GM19043 (cell line): ENCODE measurements around the gene SCARB2.
"Not testable (repeated sequence)": the region's sequence is repeated elsewhere in the genome, so short reads cannot be mapped to it uniquely, and the experiment has no call there.

Source experiments
- ATAC-seq: cut with Tn5 transposase; IDR thresholded peaks from one replicate; pipeline ENCODE4 v1.9.1; 2021; ENCODE audit warnings: low read depth; ENCODE audit not compliant: unreplicated experiment

SCARB2 gene, protein sequence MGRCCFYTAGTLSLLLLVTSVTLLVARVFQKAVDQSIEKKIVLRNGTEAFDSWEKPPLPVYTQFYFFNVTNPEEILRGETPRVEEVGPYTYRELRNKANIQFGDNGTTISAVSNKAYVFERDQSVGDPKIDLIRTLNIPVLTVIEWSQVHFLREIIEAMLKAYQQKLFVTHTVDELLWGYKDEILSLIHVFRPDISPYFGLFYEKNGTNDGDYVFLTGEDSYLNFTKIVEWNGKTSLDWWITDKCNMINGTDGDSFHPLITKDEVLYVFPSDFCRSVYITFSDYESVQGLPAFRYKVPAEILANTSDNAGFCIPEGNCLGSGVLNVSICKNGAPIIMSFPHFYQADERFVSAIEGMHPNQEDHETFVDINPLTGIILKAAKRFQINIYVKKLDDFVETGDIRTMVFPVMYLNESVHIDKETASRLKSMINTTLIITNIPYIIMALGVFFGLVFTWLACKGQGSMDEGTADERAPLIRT

DNA sequence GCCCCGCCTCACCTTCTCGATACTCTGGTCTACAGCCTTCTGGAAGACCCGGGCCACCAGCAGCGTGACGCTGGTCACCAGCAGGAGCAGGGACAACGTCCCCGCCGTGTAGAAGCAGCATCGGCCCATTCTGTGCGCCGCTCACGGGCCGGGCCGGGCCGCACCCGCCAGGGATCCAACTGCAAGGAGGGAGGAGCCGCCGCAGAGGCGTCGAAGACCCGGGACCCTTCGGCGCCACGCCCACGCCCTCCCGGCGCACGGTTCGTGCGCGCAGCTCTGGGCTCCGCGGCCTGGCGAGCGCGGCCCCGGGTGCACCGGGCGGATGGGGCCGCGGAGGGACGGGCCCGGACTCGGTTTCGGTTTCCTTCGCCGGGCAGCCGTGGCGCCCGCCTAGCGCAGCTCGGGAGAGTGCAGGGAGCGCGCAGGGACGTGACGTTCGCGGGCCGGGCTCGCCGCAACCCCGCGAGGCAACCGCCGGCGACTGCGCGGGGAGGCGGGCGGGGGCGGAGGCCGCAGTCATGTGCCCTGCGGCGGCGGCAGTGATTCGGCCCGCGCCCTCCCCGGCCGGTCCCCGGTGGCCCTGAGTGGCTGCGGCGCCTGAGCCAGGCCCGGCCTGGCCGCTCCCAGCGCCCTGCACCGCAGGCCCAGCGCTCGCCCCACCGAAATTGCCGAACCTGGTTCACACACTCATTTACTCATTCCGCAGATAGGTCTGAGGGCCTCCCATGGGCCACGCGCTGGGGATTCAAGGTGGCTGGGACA, at the start of gene SCARB2:
Gene SCARB2 (minus strand): TSS at position 410 of the 762 bp plus-strand sequence. CDS start 281 bp downstream, at position 129.
- peak; percentile 60 for ATAC-seq

GRCh38 chr4:76260571-76260970, 46.9 kb upstream of the SCARB2 start:
- no peak for ATAC-seq

- no peak for ATAC-seq
Measured at GRCh38 chr4:76257824-76258223, 44.2 kb upstream of the SCARB2 start.

- ATAC-seq = no peak
Measured at GRCh38 chr4:76256968-76257367, 43.3 kb upstream of the SCARB2 start.

DNA sequence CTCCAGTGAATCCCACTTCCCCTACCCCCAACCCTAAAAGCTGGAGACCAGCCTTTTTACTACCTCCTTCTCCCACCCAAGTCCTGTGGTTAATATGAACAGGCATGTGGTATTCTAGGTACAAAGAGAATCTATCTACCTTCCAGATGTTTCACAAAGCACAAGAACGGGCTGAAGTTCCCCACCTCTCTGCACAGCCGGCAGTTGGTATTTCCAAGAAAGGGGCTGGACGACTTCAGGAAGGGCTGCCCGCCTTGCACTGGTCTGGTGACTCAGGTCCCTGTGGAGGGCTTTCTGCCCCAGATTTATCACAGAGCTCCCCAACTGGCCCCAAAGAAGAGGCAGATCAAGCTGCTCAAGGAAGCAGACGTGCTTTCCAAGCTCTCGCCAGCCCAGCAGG, 42.4 kb upstream of the SCARB2 start:
- ATAC-seq = no peak

DNA sequence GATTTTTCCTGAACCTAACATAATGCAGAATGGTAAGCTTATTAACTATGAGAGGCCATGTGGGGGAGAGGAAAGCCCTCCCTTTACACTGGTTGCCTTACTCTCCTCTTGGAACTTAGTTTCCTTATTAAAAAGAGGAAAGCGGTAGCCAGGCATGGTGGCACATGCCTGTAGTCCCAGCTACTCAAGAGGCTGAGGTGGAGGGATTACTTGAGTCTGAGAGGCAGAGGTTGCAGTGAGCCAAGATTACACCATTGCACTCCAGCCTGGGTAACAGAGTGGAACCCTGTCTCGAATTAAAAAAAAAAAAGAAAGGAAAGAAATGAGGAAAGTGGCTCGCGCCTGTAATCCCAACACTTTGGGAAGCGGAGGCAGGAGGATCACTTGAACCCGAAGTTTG, 39.9 kb upstream of the SCARB2 start:
- ATAC-seq = no peak

DNA sequence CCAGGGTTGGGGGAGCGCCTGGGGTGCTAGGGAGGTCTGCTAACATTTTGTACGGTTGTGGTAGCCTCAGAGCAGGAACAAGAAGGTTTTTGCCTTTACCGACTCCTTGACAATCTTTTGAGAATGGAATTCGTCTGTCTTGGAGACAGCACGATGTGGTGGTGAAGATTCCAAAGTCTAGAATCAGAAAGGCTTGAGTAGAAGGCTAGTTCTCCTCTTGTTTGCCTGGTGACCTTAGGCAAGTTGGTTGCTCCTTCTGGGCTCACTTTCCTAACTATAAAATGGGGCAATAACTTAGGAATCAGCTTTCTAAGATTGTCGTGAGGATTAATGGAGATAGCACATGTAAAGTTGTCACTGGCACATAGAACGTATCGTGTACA, 38.6 kb upstream of the SCARB2 start:
- no peak for ATAC-seq

DNA sequence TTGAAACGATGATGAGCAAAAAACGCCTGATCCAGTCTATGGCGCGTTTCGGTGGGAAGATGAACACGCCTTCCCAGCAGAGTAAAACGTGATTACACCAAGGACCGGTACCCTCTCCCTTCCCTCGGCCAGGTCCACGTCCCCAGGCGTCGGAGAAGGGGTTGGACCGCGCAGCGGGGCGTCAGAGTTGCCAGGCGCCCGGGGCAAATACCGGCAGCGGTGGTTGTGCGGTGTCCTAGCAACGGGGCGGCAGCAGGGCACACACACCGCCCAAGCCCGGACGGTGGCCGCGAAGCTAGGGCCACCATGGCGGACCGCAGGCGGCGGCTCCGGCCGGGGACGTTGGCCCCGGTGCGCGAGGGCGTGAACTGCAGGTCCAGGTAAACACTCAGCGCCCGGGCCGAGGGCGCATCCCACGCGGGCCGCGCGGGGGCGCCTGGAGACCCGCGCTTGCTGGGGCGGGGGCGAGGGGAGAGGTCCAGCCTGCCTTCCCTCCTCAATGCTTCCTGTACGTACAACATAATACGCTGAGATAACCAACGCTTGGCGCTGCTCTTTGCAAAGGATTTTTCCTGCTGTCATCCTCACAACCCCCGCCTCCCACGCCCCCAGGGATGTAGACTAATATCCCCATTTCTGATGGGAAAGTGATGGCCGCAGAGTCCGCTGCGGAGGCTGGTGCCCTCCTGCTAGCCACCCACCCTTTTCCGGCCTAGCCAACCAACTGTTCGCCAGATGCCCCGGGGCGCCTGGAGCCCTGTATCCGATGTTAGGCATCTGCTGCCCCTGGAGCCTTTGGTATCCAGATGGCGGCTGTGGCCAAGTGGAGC, 38.0 kb upstream of the SCARB2 start, which contains the start of gene FAM47E:
Gene FAM47E (plus strand): TSS at position 281 of the 830 bp plus-strand sequence. CDS start 26 bp downstream, at position 307.
- no peak for ATAC-seq

GRCh38 chr4:76250962-76251361, 37.3 kb upstream of the SCARB2 start:
- no peak for ATAC-seq

DNA sequence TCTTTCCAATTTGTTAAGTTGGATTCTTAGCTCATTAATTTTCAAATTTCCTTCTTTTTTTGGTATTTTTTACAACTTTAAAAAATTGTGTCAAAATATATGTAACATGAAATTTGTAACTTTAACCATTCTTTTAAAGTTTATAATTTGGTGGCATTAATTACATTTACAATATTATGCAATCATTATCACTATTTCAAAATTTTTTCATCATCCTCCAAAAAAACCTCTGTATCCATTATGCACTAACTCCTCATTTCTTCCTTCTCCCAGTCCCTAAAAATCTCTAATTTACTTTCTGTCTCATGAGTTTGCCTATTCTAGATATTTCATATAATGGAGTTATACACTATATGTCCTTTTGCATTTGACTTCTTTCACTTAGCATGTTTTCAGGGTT, 33.2 kb upstream of the SCARB2 start:
- no peak for ATAC-seq

DNA sequence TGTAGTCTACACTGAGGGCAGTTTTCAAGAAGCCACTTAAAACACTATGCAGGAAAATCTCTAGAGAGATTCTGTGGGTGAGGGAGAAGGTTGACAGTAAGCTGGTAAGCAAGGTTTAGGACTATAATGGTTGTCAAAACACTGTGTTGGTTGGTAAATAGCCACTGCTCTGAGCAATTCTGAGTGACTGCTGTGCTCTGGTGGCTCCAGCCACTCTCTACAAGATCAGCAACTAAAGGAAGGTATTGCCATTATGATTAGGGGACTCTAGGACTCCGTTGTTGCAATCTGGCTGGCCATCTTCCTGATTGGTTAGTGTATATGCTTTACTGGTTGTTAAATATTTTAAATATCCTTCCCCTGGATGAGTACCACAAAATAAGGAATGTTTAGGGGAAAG, 32.4 kb upstream of the SCARB2 start:
- ATAC-seq = no peak

DNA sequence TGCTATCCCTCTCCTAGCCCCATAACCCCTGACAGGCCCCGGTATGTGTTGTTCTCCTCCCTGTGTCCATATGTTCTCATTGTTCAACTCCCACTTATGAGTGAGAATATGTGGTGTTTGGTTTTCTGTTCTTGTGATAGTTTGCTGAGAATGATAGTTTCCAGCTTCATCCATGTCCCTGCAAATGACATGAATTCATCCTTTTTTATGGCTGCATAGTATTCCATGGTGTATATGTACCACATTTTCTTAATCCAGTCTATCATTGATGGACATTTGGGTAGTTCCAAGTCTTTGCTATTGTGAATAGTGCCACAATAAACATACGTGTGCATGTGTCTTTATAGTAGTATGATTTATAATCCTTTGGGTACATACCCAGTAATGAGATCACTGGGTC, 30.3 kb upstream of the SCARB2 start:
- ATAC-seq = not testable (repeated sequence)

DNA sequence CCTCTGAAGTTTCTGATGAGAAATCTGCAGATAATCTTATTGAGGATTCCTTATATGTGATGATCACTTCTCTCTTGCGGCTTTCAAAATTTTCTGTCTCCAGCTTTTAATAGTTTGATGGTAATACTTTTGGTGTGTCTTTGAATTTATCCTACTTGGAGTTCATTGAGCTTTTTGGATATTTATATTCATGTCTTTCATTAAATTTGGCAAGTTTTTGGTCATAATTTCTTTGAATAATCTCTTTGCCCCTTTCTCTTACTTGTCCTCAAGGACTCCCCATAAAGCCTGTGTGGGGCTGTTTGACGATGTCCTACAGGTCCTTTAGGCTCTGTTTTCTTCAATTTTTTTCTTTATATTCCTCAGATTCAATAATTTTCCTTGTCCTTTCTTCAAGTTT, 26.6 kb upstream of the SCARB2 start:
- no peak for ATAC-seq

GRCh38 chr4:76238701-76239100, 25.1 kb upstream of the SCARB2 start:
- no peak for ATAC-seq

GRCh38 chr4:76238236-76238635, 24.6 kb upstream of the SCARB2 start:
- no peak for ATAC-seq

- ATAC-seq = no peak
Measured at GRCh38 chr4:76235915-76236314, 22.3 kb upstream of the SCARB2 start.

GRCh38 chr4:76235407-76235806, 21.8 kb upstream of the SCARB2 start:
- no peak for ATAC-seq

DNA sequence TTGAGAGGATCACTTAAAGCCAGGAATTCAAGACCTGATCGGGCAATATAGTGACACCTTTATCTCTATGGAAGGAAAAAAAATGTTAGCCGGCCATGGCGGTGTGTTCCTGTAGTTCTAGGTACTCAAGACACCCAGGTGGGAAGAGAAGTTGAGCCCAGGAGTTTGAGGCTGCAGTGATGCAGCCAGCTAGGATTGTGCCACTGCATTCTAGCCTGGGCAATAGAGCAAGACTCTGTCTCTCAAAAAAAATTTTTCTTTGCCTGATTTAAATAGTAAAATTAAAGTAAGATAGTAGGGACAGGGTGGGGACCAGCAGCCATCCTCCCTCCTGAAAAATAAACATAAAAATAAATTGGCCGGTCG, 21.0 kb upstream of the SCARB2 start:
- no peak for ATAC-seq

DNA sequence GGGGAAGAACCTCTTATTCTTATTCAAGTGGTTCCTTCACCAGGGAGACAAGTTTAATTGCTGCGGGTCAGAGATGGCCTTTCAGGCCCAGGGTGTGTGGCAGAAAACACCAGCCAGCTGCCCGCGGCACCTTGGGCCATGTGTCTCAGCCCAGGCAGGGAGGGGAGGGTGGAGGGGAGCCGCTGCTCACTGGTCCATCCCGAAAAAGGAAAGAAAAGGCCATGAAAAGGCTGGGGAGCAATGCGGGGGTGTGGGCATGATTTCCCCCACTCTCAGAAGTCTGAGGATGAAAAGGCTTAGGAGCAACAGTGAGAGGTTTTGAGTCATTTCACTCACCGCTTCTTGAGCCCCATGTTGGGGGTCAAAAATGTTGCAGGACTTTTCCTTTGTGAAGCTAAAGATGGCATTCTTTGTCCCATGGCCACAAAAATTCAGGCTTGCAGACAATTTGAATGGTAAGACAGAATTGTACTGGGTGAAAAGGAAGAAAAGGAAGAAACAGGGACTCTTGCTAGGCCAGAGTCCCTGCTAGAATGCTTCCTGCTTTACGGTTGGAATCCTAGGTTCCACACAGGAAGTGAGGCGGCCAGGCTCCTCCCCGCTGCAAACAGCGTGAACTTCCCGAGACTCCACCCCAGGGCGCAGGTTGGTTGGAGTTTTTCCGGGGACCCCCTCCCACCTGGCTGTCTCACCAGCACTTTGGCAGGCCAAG, 20.5 kb upstream of the SCARB2 start:
- no peak for ATAC-seq

DNA sequence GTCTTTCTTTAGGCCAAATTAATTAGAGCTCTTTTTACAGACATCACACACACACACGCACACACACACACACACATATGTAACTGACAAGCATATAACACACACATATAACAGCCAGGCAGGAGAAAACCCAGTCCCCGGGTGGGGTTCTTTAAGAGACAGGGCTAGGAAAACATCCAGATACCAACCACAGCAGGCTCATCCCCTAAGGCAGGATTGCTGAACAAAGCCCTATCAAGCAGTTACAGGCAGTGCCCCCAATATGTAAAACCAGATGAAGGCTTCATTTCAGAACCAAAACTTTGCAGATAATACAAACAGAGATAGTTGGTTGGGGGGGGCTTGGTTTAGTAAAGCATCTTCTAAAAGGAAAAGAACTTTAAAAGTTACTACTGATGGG, 19.9 kb upstream of the SCARB2 start:
- ATAC-seq = no peak
